Urinary bladder (tissue), 4 donors: ENCODE measurements around the gene ERGIC1. TPM values are rescaled to one million over a fixed set of nuclear protein-coding genes. Genes with fewer than 3 reads are reported as not detected.

ENCODE experiments used
- DNase-seq: peaks from one replicate; pipeline ENCODE4 v3.0.0-alpha.2; 2015; ENCODE audit errors: extremely low spot score
- H3K27ac ChIP-seq: one replicate; pipeline ENCODE4 v1.5.1; 2013; ENCODE audit warnings: low read depth, mild to moderate bottlenecking, moderate library complexity
- H3K36me3 ChIP-seq: one replicate; pipeline ENCODE4 v1.6.1; 2013; ENCODE audit warnings: mild to moderate bottlenecking, moderate library complexity; ENCODE audit not compliant: insufficient read depth
- H3K4me1 ChIP-seq: one replicate; pipeline ENCODE4 v1.6.1; 2013; ENCODE audit warnings: mild to moderate bottlenecking, moderate library complexity; ENCODE audit not compliant: insufficient read depth
- H3K4me3 ChIP-seq: one replicate; pipeline ENCODE4 v1.5.1; 2013; ENCODE audit warnings: low read depth, low read length
- WGBS: extraction: QIAGEN DNeasy Blood & Tissue Kit; methylation state at CpG from one replicate; pipeline ENCODE4 v1.1.7; 2013; 5-methylcytosine and 5-hydroxymethylcytosine counted together
- polyA plus RNA-seq: library from polyadenylated mRNA; stranded (reverse); fragments of 200-250 nt; gene quantifications from one replicate; pipeline ENCODE4 v1.2.3, GENCODE V29; 2013
- total RNA-seq: library from RNA; depleted of rRNA; stranded (reverse); fragments of >200 nt; gene quantifications from one replicate; pipeline ENCODE4 v1.2.3, GENCODE V29; 2014
- donor health status: healthy with polysubstance abuse.
- donor health status: healthy.

The ERGIC1 gene
- total and polyA plus RNA-seq, 2 donors: 68.5 to 103 TPM

GRCh38 chr5:172956228-172956627 lies 122.2 kb downstream of the ERGIC1 start:
- Histone ChIP-seq H3K4me1 (peaks cover 2% of the 10 kb centered on the region), H3K27ac (no peak overlapping the region), H3K36me3 (no peaks in the 10 kb centered on the region), H3K4me3 (no peak overlapping the region)
- DNase-seq: no peak
- 34% methylated on average over 3 of the region's 3 CpGs for WGBS

GRCh38 chr5:172956936-172957335 lies 122.9 kb downstream of the ERGIC1 start:
- peaks cover 2% of the 10 kb centered on the region for H3K4me1 ChIP-seq
- no peaks in the 10 kb centered on the region for H3K36me3 ChIP-seq
- H3K4me3 ChIP-seq: no peak overlapping the region
- DNase-seq: no peak
- no peak overlapping the region for H3K27ac ChIP-seq
- WGBS: 73% methylated on average over 4 of the region's 4 CpGs

GRCh38 chr5:172957458-172957857 lies 123.4 kb downstream of the ERGIC1 start:
- DNase-seq: no peak
- H3K36me3 ChIP-seq: no peaks in the 10 kb centered on the region
- 61% methylated on average over 5 of the region's 5 CpGs for WGBS
- no peak overlapping the region for H3K27ac ChIP-seq
- H3K4me1 ChIP-seq: peaks cover 2% of the 10 kb centered on the region
- H3K4me3 ChIP-seq: no peak overlapping the region

GRCh38 chr5:172958331-172959046 lies 124.4 kb downstream of the ERGIC1 start:
- H3K27ac ChIP-seq: peak overlapping the region; percentile 63
- H3K36me3 ChIP-seq: no peaks in the 10 kb centered on the region
- no peak for DNase-seq
- H3K4me1 ChIP-seq: peaks cover 2% of the 10 kb centered on the region
- peak overlapping the region; percentile 75 for H3K4me3 ChIP-seq
- 2% methylated on average over 54 of the region's 54 CpGs for WGBS

GRCh38 chr5:172959824-172960799 lies 126.1 kb downstream of the ERGIC1 start:
- Histone ChIP-seq H3K4me3 (peak overlapping the region; percentile 75), H3K4me1 (peaks cover 2% of the 10 kb centered on the region), H3K27ac (no peak overlapping the region), H3K36me3 (no peaks in the 10 kb centered on the region)
- DNase-seq: no peak
- WGBS: 12% methylated on average over 28 of the region's 28 CpGs

- no peak for DNase-seq
- Histone ChIP-seq H3K36me3 (peaks cover 2% of the 10 kb centered on the region), H3K27ac (no peak overlapping the region), H3K4me3 (no peak overlapping the region), H3K4me1 (no peaks in the 10 kb centered on the region)
- WGBS: 91% methylated on average over 2 of the region's 2 CpGs
Observed at GRCh38 chr5:172969921-172970320, 135.9 kb downstream of the ERGIC1 start.

GRCh38 chr5:172971482-172971881 lies 137.4 kb downstream of the ERGIC1 start:
- no peak for DNase-seq
- Histone ChIP-seq H3K4me1 (no peaks in the 10 kb centered on the region), H3K27ac (no peak overlapping the region), H3K36me3 (peaks cover 2% of the 10 kb centered on the region), H3K4me3 (no peak overlapping the region)
- WGBS: 56% methylated on average over 3 of the region's 3 CpGs

GRCh38 chr5:172972552-172972951 lies 138.5 kb downstream of the ERGIC1 start:
- whole genome bisulfite sequencing: 94% methylated on average over 5 of the region's 5 CpGs

GRCh38 chr5:172973127-172973916 lies 139.3 kb downstream of the ERGIC1 start:
- WGBS: 51% methylated on average over 3 of the region's 3 CpGs
- Histone ChIP-seq H3K4me1 (no peaks in the 10 kb centered on the region), H3K36me3 (peaks cover 2% of the 10 kb centered on the region), H3K4me3 (no peak overlapping the region), H3K27ac (no peak overlapping the region)
- no peak for DNase-seq

More at GRCh38 chr5:172972552-172972951, 138.5 kb downstream of the ERGIC1 start:
- Histone ChIP-seq H3K27ac (no peak overlapping the region), H3K36me3 (peaks cover 2% of the 10 kb centered on the region), H3K4me3 (no peak overlapping the region), H3K4me1 (no peaks in the 10 kb centered on the region)
- no peak for DNase-seq

- 85% methylated on average over 8 of the region's 8 CpGs for WGBS
- no peak overlapping the region for H3K27ac ChIP-seq
- H3K36me3 ChIP-seq: peaks cover 2% of the 10 kb centered on the region
- DNase-seq: no peak
- H3K4me1 ChIP-seq: no peaks in the 10 kb centered on the region
- H3K4me3 ChIP-seq: no peak overlapping the region
Observed at GRCh38 chr5:172973931-172974330, 139.9 kb downstream of the ERGIC1 start.

- 87% methylated on average over 11 of the region's 11 CpGs for WGBS
- Histone ChIP-seq H3K27ac (no peak overlapping the region), H3K4me3 (no peak overlapping the region), H3K36me3 (peaks cover under 1% of the 10 kb centered on the region), H3K4me1 (no peaks in the 10 kb centered on the region)
- no peak for DNase-seq
Observed at GRCh38 chr5:172975289-172975688, 141.2 kb downstream of the ERGIC1 start.

GRCh38 chr5:172979778-172980177 lies 145.7 kb downstream of the ERGIC1 start:
- Histone ChIP-seq H3K27ac (no peak overlapping the region), H3K4me3 (no peak overlapping the region), H3K36me3 (no peaks in the 10 kb centered on the region), H3K4me1 (no peaks in the 10 kb centered on the region)
- DNase-seq: no peak
- WGBS: 85% methylated on average over 4 of the region's 4 CpGs

- H3K4me3 ChIP-seq: no peak overlapping the region
- H3K27ac ChIP-seq: no peak overlapping the region
- no peak for DNase-seq
- peaks cover 2% of the 10 kb centered on the region for H3K4me1 ChIP-seq
- WGBS: 83% methylated on average over 7 of the region's 7 CpGs
- no peaks in the 10 kb centered on the region for H3K36me3 ChIP-seq
Observed at GRCh38 chr5:172981931-172982330, 147.9 kb downstream of the ERGIC1 start.
